Iris pigment epithelial cell (primary cell): ENCODE results near the gene ANKRD34B.
"Not testable (repeated sequence)": the region's sequence is repeated elsewhere in the genome, so short reads cannot be mapped to it uniquely, and the experiment has no call there.

Source experiments
- DNase-seq: peaks from one replicate; pipeline ENCODE4 v3.0.0-alpha.2; 2011; ENCODE audit warnings: low read depth

ANKRD34B gene

DNA sequence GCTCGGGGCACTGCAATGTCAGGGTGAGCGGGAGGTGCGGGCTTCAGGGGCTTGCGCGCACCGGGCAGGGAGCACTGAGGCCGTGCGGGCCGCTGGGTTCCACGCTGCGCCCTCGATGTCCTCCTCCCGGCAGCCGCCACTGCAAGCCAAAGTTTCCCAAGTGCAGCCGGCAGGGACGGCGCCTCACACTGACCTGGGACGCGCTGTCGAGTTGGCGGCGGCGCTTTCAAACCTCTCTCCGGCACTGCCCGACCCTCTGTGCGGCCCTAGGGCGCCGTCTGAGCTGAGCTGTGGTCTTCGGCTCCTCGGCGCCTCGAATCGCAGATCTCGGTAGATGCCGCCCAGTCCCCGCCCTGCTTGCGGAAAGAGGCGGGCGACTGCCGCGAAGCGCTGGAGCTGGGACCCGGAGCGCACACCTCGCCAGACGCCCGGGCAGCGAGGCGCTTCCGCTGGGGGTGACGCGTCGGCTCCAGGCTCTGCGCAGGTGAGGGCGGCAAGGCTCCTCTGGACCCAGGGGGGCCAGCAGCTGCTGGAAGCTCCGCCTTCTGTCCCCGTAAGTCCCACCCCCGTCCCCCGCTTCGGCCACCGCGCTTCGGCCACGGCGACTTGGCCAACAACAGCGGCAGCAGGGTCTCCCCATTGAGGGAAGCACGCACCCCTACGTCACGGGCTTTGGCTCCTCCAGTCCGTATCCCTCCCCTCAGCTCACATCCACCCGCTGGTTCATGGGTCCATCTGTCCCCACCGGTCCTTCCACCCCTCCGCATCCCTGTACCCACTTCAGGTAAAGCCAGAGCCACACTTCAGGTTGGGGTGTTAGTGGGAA lies at the start of gene ANKRD34B:
Gene ANKRD34B, minus strand, starts transcription at position 320 of the 826 bp plus-strand sequence. CDS start 10,261 bp downstream, outside the sequence.
- peak; percentile 16 for DNase-seq

DNA sequence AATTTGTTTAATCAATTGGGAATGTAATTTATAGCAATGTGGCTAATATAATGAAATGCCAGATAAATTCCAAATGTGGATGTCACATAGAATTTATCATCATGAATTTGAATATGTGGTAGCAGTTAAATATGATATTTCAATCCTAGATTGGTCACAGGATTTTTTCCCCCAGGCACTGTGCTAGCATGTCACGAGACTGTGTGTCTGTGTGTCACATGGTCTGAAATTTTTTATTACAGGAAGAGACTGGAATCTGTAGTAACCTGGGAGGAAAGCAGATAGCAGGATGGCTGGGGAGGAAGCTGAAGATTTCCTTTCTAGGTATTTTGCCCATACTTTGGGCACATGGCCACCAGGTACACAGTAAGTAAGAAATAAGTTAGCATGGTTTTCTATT lies 49.0 kb upstream of the ANKRD34B start:
- DNase-seq, result no peak

DNA sequence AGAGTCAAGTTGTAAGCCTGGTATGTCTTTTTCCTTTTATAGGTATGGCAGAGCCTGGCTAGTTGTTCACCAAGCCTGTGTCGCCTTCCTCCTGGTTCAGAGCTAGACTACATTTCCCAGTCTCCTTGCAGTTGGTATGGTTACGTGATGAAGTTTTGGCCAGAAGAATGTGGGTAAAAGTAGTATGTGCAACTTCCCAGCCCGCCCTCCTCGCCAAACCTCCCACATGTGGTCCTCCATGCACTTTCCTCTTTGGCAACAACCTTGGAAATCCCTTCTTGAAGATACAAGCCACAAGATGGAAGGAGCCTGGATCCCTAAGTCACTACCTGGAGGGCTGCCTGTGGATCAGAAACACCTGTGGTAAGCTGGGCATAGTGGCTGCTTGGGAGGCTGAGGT lies 48.4 kb upstream of the ANKRD34B start:
- DNase-seq, result no peak

DNA sequence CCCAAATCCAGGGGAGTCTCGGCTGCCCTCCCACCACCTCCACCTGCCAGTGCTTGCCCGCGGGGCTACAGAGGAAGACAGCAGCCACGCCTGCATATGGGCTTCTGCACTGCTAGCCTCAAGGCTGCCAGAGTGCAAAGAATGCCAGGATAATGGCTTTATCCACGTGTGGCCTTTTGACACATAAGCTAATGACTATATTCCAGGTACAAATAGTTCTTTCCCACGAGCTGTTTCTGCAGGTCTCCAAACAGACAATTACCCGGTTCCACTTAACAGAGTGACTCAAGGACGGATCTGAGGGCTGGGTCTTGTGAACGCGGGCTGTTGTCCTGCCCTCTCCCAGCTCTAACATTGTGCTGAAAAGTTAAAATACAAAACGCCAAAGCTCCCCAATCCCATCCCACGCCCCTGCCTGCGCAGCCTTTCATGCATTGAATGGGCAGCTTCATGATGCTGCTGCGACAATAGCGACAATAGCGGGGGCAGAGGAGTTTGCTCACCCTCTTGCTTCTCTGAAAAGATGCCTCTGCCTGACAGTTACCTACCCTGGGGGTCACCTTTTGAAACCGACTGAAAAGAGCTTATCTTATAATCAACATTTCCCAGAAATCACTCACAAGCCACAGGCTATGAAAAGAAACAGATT lies 45.3 kb upstream of the ANKRD34B start:
- no peak for DNase-seq

DNA sequence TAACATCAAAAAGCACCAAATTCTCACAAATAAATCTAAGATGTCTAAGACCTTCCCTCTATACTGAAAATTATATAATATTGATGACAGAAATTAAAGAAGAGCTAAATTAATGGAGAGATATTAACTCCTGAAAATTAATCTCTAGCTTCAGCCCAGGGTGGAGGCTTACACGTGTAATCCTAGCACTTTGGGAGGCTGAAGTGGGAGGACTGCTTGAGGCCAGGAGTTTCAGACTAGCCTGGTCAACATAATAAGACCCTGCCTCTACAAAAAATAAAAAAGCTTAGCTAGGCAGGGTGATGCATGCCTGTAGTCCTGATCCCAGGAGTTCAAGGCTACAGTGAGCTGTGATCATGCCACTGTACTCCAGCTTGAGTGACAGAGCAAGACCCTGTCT lies 39.6 kb upstream of the ANKRD34B start:
- DNase-seq, result no peak

DNA sequence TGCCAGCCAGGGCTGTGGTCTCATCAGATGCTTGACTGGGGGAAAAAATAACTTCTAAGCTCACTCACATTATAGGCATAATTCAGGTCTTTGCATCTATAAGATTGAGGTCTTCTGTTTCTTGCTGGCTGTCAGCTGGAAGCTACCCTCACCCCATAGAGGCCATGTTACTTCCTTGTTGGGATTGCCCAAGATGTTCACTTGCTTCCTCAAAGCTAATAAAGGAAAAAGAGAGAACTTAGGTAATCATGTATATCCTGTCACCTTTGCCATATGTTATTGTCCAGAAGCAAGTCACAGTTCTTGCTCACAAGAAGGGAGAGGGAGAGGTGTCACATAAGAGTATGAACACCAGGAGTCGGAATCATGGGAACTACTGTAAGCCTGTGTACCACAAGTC lies 38.7 kb upstream of the ANKRD34B start:
- no peak for DNase-seq

DNA sequence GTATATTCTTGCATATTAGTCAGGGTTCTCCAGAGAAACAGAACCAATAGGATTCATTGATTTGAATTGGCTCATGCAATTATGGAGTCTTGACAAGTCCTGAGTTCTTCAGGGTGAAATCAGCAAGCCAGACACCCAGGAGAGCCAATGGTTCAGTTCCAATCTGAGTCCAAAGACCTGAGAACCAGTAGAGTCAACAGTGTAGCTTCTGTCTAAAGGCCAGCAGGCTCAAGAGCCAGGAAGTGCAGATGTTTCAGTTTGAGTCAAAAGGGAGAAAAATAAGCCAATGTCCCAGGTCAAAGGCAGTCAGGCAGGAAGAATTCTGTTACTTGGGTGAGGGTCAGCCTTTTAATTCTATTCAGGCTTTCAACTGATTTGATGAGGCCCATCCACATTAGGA lies 37.8 kb upstream of the ANKRD34B start:
- DNase-seq, result no peak

DNA sequence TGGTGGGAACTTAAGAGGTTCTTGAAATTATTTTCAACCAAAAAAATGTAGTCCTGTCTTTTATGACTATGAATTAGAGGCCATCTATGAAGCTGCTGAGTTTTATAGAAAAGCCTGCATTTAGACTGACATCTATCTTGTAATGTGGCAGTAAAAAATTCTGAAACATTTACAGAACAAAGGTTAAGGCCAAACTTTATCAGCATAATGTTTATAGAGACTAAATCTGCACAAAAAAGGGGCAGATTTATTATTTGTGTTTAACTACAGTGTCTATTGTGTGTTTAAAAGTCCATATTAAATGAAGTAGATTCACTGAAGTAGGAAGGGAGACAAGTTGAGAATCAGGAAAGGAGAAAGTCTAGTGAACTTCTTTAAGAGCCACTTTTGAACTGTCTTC lies 37.3 kb upstream of the ANKRD34B start:
- DNase-seq, result no peak

DNA sequence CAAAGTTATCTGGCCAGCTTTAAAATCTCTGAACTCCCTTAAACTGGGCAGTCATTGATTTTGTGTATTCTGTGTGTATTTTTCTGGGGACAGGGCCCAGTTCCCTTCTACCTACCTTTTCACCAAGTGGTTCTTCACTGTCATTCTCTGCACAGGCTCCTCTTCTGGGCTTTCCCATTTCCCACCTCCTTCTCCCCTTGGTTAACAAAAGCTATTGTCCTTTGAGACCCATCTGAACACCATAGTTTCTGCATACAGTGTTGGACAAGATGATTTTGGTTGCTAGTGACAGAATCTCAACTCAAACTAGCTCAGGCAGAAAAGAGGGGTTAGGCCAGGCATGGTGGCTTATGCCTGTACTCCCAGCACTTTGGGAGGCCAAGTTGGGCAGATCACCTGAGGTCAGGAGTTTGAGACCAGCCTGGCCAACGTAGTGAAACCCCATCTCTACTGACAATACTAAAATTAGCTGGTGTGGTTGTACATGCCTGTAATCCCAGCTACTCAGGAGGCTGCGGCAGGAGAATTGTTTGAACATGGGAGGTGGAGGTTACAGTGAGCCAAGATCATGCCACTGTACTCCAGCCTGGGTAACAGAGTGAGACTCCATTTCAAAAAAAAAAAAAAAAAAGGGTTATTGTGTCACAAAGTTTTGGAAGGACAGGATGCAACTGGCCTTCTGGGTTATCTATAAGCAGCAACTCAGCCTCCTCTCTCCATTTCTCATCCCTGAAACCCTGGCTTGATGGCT lies 31.0 kb upstream of the ANKRD34B start:
- no peak for DNase-seq

DNA sequence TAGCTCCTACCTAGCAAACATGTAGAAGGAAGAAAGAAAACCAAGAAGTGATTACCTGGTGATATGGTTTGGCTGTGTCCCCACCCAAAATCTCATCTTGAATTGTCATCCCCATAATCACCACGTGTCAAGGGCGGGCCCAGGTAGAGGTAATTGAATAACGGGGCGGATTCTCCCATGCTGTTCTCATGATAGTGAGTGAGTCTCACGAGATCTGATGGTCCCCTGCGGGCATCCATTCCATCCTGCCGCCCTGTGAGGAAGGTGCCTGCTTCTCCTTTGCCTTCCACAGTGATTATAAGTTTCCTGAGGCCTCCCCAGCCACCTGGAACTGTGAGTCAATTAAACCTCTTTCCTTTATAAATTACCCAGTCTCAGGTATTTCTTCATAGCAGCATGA lies 27.4 kb upstream of the ANKRD34B start:
- DNase-seq, result no peak

DNA sequence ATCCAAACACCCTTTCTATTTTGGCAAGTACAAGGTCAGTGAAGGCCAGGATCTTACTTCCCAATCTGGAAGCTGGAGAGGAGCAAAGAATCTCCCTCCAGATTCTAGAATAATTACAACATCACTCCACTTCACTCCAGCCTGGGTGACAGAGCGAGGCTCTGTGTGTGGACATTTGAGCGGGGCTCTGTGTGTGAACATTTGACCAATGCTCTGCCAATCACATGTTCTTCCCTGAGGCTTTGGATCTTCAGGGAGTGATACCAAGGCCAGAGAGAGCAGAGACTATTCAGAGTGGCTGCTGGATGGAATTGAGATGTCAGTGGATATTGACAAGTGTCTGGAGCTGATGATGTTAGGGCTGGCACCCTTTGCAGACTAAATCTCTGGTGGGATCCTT lies 24.7 kb upstream of the ANKRD34B start:
- DNase-seq, result no peak

DNA sequence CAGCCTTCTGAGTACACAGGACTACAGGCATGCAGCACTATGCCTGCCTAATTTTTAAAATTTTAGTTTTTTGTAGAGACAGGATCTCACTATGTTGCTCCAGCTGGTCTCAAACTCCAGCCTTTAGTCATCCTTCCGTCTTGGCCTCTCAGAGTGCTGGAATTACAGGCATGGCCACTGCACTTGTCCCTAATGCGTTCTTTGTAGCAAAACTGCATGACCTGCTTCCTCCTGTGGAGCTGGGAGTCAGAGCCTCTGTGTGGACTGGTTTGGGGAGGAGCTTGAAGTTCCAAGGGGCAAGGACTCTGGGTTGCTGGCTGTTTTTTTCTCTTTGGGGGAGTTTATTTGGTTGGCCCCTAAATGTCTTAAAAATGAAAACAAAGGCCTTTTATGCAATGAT lies 22.7 kb upstream of the ANKRD34B start:
- no peak for DNase-seq

DNA sequence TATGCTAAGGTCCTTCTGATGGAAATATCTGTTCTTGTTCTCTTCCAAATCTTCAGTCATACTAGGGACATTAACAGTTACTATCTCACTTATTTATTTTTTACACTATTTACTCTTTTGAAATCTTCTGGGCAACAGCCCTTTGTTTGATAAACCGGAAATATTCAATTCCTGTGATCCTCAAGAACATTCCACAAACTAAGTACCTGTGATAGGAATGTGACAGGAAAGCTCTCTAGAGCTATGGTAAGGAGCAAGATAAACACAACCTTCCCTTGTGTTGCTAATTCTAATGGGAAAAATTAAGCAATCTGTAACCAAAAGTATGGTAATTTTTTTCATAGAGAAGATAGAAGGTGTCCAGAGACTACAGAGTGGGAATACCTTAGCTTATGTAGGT lies 22.0 kb upstream of the ANKRD34B start:
- no peak for DNase-seq

DNA sequence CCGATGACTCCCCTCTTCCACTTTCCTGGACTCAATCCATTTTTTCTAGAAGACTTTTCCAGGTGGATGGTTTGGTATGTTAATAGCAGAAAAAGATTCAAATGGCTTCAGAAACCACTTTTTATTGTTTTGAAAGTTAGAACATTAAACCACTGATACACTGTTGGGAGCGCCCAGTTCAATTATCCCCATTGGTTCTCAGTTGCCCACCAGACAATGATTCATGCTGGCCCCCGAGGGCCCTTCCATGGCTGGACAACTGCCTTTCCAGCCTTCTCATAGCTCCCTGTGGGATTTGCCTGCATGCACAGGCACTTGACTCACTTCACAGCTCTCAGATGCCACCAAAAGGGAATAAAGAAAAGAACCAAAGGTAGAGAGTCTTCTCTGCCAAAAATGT lies 21.3 kb upstream of the ANKRD34B start:
- no peak for DNase-seq

DNA sequence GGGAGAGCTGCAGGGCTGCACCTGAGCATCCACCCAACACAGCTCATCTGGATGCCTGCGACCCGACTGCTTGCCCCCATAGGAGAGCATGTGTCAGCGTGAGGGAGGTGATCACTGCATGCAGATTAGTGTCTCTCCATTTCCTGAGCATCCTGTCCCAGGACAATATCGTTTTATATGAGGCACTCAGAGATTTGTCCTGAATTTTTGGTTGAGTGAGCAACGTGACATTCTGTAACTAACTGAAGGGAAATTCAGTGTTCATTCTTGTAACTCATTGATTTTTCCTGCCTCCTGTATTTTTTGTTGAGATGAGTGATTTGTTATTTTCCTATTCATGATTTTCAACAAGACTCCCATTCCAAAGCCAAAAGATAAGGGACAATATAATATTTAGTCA lies 20.7 kb upstream of the ANKRD34B start:
- DNase-seq, result no peak

DNA sequence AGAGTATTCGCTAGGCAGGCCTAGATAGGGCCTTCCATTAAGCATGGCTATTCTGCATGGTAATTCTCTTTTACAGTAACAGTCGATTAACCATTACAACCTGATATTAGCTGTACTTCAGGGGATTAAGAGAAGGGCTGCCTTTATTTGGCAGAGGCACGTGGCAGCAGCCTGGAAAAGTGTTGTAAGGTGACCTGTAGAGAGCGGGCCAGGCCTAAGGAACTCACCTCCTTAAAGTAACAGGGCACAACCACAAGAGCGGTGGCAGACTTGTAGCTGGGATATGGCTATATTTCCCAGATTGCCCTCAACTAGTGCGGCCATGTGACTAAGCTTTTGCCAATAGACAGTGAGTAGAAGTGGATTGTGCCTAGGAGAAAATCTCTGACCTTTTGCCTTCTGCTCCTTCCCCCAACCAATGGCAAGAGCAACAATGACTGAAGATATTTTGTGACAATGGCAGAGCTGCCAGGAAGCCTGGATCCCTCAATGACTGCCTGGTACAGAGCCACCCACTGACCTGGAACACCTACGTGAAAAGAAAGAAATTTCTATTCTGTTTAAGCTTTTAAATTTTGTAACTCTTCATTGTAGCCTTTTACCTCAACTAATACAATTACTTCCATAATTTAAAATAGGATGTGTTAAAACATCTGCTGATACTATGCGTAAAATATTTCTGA lies 18.9 kb upstream of the ANKRD34B start:
- DNase-seq, result no peak

DNA sequence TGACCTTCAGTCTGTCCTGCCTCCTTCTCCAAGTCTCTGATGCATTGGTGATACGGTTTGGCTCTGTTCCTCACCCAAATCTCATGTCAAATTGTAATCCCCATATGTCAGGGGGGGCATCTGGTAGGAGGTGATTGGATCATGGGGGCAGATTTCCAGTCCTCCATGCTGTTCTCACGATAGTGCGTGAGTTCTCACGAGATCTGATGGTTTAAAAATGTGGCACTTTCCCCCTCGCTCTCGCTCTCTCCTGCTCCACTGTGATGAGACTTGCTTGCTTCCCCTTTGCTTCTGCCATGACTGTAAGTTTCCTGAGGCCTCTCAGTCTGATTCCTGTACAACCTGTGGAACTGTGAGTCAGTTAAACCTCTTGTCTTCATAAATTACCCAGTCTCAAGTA lies 14.7 kb upstream of the ANKRD34B start:
- DNase-seq, result no peak

DNA sequence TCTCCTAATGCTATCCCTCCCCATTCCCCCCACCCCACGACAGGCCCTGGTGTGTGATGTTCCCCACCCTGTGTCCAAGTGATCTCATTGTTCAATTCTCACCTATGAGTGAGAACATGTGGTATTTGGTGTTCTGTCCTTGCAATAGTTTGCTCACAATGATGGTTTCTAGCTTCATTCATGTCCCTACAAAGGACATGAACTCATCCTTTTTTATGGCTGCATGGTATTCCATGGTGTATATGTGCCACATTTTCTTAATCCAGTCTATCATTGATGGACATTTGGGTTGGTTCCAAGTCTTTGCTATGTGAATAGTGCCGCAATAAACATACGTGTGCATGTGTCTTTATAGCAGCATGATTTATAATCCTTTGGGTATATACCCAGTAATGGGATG lies 10.2 kb upstream of the ANKRD34B start:
- DNase-seq, result not testable (repeated sequence)

DNA sequence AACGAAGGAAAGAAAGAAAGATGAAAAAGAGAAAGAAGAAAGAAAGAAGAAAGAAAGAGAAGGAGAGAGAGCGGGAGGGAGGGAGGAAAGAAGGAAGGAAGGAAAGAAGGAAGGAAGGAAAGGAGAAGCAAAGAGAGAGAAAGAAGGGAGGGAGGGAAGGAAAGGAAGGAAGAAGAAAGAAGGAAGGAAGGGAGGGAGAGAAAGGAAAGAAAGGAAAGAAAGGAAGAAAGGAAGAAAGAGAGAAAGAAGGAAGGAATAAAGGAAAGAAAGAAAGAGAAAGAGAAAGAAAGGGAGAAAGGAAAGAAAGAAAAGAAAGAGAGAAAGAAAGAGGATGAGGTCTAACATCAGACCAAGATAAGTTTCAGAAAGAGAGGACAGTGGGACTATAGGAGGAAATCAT lies 9.0 kb upstream of the ANKRD34B start:
- DNase-seq, result no peak

DNA sequence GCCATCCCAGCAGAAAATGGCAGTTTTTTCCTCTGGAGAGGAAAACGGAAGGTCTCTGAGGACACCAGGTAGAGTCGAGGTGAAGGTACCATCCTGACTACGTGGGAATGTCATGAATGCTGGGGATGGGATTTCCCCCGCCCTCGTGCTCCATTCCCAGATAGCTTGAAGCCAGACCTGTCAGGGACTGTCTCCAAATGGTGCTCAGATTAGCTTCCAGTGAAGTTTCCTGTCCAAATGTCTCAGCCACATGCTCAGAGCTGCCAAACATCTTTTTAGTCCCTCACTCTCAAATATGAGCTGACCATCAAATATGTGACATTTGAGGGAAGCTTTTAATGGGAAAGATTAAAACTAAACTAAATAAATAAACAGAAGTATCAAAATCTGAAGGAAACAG lies 7.6 kb upstream of the ANKRD34B start:
- DNase-seq, result no peak

DNA sequence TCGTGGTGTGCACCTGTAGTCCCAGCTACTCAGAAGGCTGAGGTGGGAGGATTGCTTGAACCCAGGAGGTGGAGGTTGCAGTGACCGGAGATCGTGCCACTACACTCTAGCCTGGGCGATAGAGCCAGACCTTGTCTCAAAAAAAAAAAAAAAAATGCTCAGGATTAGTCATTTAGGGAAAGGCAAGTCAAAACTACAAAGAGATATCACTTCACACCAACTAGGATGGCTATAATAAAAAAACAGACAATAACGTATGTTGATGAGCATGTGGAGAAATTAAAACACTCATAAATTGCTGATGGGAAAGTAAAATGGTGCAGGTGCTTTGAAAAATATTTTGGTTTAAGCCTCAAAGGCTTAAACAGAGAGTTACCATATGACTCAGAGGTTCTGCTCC lies 6.3 kb upstream of the ANKRD34B start:
- DNase-seq, result no peak

DNA sequence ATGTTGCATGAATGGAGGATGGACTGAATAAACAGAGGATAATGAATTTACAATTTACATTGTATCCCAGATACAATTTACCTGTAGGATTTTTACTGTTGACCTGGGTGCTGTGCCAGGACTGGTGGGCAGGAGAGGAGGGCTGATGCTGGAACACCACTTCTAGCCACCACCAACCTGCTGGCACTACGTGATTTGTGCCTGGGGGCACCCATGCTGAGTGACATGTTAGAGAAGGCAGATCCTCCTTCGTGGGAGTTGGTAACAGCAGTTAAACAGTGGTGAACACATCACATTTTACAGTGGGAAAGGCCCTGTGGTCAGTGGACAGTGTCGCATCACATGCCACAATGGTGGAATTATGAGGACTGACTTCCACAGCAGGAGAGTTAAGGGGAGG lies 3.0 kb upstream of the ANKRD34B start:
- no peak for DNase-seq
